IMR-90 (cell line): Measurements from ENCODE around the gene MAZ. TPM values are rescaled to one million over a fixed set of nuclear protein-coding genes. Genes with fewer than 3 reads are reported as not detected.
A peak's percentile ranks its signal among the peaks of the same experiment; 100 is the strongest.

Experiments used
- ATAC-seq: fragments of 200-7000 bp; cut with Tn5 transposase; 2 replicates; pipeline ENCODE4 v1.9.1; 2020; ENCODE audit warnings: low read depth, mild to moderate bottlenecking, moderate library complexity
- BruUV-seq: library from RNA; stranded (reverse); fragments of 400-500 nt; replicated peaks from 2 replicates; lab custom pipeline; 2021; lab: Mats Ljungman, UMichigan
- CTCF ChIA-PET: fragments of 300-600 bp; formaldehyde crosslinking; extraction: SDS; loops from one replicate; lab custom pipeline; 2021; ENCODE audit warnings: antibody characterized with exemption; lab: Yijun Ruan, JAX
- POLR2A ChIA-PET: fragments of 300-600 bp; sonication (Branson Sonifier 250); formaldehyde crosslinking; loops from one replicate; lab custom pipeline; 2022; ENCODE audit warnings: antibody characterized with exemption; ENCODE audit not compliant: unreplicated experiment; lab: Charles Lee
- DNase-seq: peaks from one replicate; pipeline ENCODE4 v3.0.0; 2013
- H2AFZ ChIP-seq: replicated peaks from 2 replicates; pipeline ENCODE3; 2013; ENCODE audit warnings: low read length, mild to moderate bottlenecking; ENCODE audit not compliant: poor library complexity
- H2AK5ac ChIP-seq: 2 replicates; pipeline ENCODE4 v1.6.1; 2013; ENCODE audit warnings: low read depth, low read length, inconsistent platforms
- H2AK9ac ChIP-seq: replicated peaks from 2 replicates; pipeline ENCODE3; 2013; ENCODE audit warnings: mild to moderate bottlenecking, low read depth, low read length, moderate library complexity; ENCODE audit not compliant: poor library complexity
- H2BK120ac ChIP-seq: 2 replicates; pipeline ENCODE4 v1.6.1; 2013; ENCODE audit warnings: low read depth, low read length, inconsistent platforms
- H2BK15ac ChIP-seq: 3 replicates; pipeline ENCODE4 v1.6.1; 2013; ENCODE audit warnings: low read depth, low read length, inconsistent platforms
- H2BK20ac ChIP-seq: 2 replicates; pipeline ENCODE4 v1.6.1; 2013; ENCODE audit warnings: low read depth, mild to moderate bottlenecking, inconsistent platforms, low read length, moderate library complexity
- H2BK5ac ChIP-seq: 2 replicates; pipeline ENCODE4 v1.6.1; 2013; ENCODE audit warnings: mild to moderate bottlenecking, low read depth, low read length, inconsistent platforms; ENCODE audit not compliant: poor library complexity, severe bottlenecking
- H3K14ac ChIP-seq: replicated peaks from 2 replicates; pipeline ENCODE4 v1.6.1; 2013; ENCODE audit warnings: low read depth, low read length, inconsistent platforms
- H3K18ac ChIP-seq: 2 replicates; pipeline ENCODE4 v1.6.1; 2013; ENCODE audit warnings: low read depth, low read length, control low read depth
- H3K23ac ChIP-seq: 2 replicates; pipeline ENCODE4 v1.6.1; 2013; ENCODE audit warnings: low read depth, low read length, inconsistent platforms
- H3K27ac ChIP-seq: 2 replicates; pipeline ENCODE4 v1.5.1; 2013; ENCODE audit warnings: mild to moderate bottlenecking, control low read depth, low read length; ENCODE audit not compliant: insufficient read depth
- H3K27me3 ChIP-seq: 2 replicates; pipeline ENCODE4 v1.6.1; 2013; ENCODE audit warnings: low read length; ENCODE audit not compliant: control insufficient read depth, insufficient read depth
- H3K36me3 ChIP-seq: 2 replicates; pipeline ENCODE4 v1.6.1; 2013; ENCODE audit warnings: low read length, mixed read lengths; ENCODE audit not compliant: control insufficient read depth, insufficient read depth
- H3K4ac ChIP-seq: 2 replicates; pipeline ENCODE4 v1.6.1; 2013; ENCODE audit warnings: low read depth, low read length, inconsistent platforms
- H3K4me1 ChIP-seq: 2 replicates; pipeline ENCODE4 v1.6.1; 2013; ENCODE audit warnings: low read length, mixed read lengths; ENCODE audit not compliant: control insufficient read depth, insufficient read depth
- H3K4me2 ChIP-seq: 2 replicates; pipeline ENCODE4 v1.6.1; 2013; ENCODE audit warnings: low read depth, mild to moderate bottlenecking, control low read depth, low read length, moderate library complexity
- H3K4me3 ChIP-seq: 2 replicates; pipeline ENCODE4 v1.5.1; 2013; ENCODE audit warnings: low read depth, mild to moderate bottlenecking, control low read depth, low read length, moderate library complexity; ENCODE audit not compliant: insufficient read depth
- H3K56ac ChIP-seq: 2 replicates; pipeline ENCODE4 v1.6.1; 2013; ENCODE audit warnings: low read length, inconsistent platforms; ENCODE audit not compliant: insufficient read depth; ENCODE audit errors: extremely low read depth
- H3K79me1 ChIP-seq, 2 experiments: 2 replicates each; pipeline ENCODE4 v1.6.1; 2013; ENCODE audit warnings: low read length in 2 of 2, inconsistent platforms in 1 of 2, low read depth in 1 of 2
- H3K9ac ChIP-seq: 2 replicates; pipeline ENCODE4 v1.6.1; 2013; ENCODE audit warnings: low read depth, low read length, control low read depth
- H3K9me1 ChIP-seq: 2 replicates; pipeline ENCODE4 v1.6.1; 2013; ENCODE audit warnings: low read length, inconsistent platforms; ENCODE audit not compliant: insufficient read depth
- H3K9me3 ChIP-seq: 2 replicates; pipeline ENCODE4 v1.6.1; 2013; ENCODE audit warnings: low read length; ENCODE audit not compliant: control insufficient read depth, insufficient read depth
- H4K20me1 ChIP-seq: 2 replicates; pipeline ENCODE4 v1.6.1; 2013; ENCODE audit warnings: low read length, inconsistent platforms; ENCODE audit not compliant: insufficient read depth
- H4K5ac ChIP-seq: 2 replicates; pipeline ENCODE4 v1.6.1; 2013; ENCODE audit warnings: mild to moderate bottlenecking, low read depth, low read length, control low read depth
- H4K8ac ChIP-seq, 2 experiments: 2 replicates each; pipeline ENCODE4 v1.6.1; 2013; ENCODE audit warnings: low read depth in 2 of 2, low read length in 2 of 2, control low read depth in 1 of 2, inconsistent platforms in 1 of 2
- H4K91ac ChIP-seq: 2 replicates; pipeline ENCODE4 v1.6.1; 2013; ENCODE audit warnings: low read depth, low read length, inconsistent platforms; ENCODE audit not compliant: insufficient read depth
- BHLHE40 ChIP-seq: fragments of 150-350 bp; IDR thresholded peaks from 2 replicates; pipeline ENCODE4 v1.6.1; 2016; ENCODE audit warnings: mild to moderate bottlenecking, low read depth, low read length
- CEBPB ChIP-seq: IDR thresholded peaks from 2 replicates; pipeline ENCODE4 v1.6.1; 2012; ENCODE audit warnings: low read depth, low read length, improper control_type of control experiment
- CHD1 ChIP-seq: IDR thresholded peaks from 2 replicates; pipeline ENCODE4 v1.6.1; 2012; ENCODE audit warnings: low read depth, low read length, improper control_type of control experiment
- FOS ChIP-seq: fragments of 150-350 bp; IDR thresholded peaks from 2 replicates; pipeline ENCODE4 v1.6.1; 2016; ENCODE audit warnings: low read depth, low read length
- MAFK ChIP-seq: IDR thresholded peaks from 2 replicates; pipeline ENCODE4 v1.6.1; 2012; ENCODE audit warnings: low read depth, low read length, improper control_type of control experiment
- MAZ ChIP-seq: IDR thresholded peaks from 2 replicates; pipeline ENCODE4 v1.6.1; 2012; ENCODE audit warnings: low read depth, mild to moderate bottlenecking, low read length, improper control_type of control experiment, moderate library complexity, borderline replicate concordance
- MXI1 ChIP-seq: IDR thresholded peaks from 2 replicates; pipeline ENCODE4 v1.6.1; 2012; ENCODE audit warnings: low read depth, mild to moderate bottlenecking, low read length, moderate library complexity, borderline replicate concordance
- NFE2L2 ChIP-seq: fragments of 150-350 bp; IDR thresholded peaks from 2 replicates; pipeline ENCODE4 v1.6.1; 2016; ENCODE audit warnings: low read depth, mild to moderate bottlenecking, low read length
- POLR2A ChIP-seq: IDR thresholded peaks from 2 replicates; pipeline ENCODE4 v1.6.1; 2012; ENCODE audit warnings: mild to moderate bottlenecking, low read depth, low read length
- RAD21 ChIP-seq: IDR thresholded peaks from 2 replicates; pipeline ENCODE4 v1.6.1; 2012; ENCODE audit warnings: low read length, improper control_type of control experiment
- RFX5 ChIP-seq: IDR thresholded peaks from 2 replicates; pipeline ENCODE4 v1.8.0; 2012; ENCODE audit warnings: low read depth, mild to moderate bottlenecking, low read length, moderate library complexity
- SMC3 ChIP-seq: fragments of 150-350 bp; IDR thresholded peaks from 2 replicates; pipeline ENCODE4 v1.6.1; 2016; ENCODE audit warnings: low read depth, mild to moderate bottlenecking, antibody characterized with exemption, low read length, moderate library complexity
- WGBS, 2 experiments: methylation state at CpG; one replicate each; pipeline versions ENCODE4 v1.1.5 to v1.1.7; 2013; ENCODE audit warnings: missing lambda C conversion rate in 2 of 2; ENCODE audit not compliant: insufficient read length in 1 of 2; ENCODE audit errors: extremely low coverage in 2 of 2; 5-methylcytosine and 5-hydroxymethylcytosine counted together
- dilution Hi-C: fragments of 300-500 bp; cut with HindIII; formaldehyde crosslinking; loops from one replicate; pipeline ENCODE4 v1.14.3; 2018; ENCODE audit warnings: low sequenced_read_pairs; ENCODE audit not compliant: unreplicated experiment
- in situ Hi-C: fragments of 300-500 bp; cut with MboI; formaldehyde crosslinking; loops from 3 replicates; pipeline ENCODE4 v1.14.3; 2019; ENCODE audit warnings: low sequenced_read_pairs, inconsistent platforms, mixed read lengths
- intact Hi-C: fragments of 100-400 bp; cut with micrococcal nuclease; formaldehyde crosslinking; loops from 2 replicates; pipeline ENCODE4 v1.10.0; 2022
- polyA plus RNA-seq, 3 experiments: library from polyadenylated mRNA; depleted of rRNA; stranded (reverse); fragments of >200 nt; gene quantifications; 2 replicates each; pipeline ENCODE4 v1.2.3, GENCODE V29; 2012; ENCODE audit warnings: low replicate concordance in 1 of 3
- total RNA-seq: library from RNA; depleted of rRNA; stranded (reverse); fragments of >200 nt; gene quantifications from 2 replicates; pipeline ENCODE4 v1.2.3, GENCODE V29; 2012
- TF ChIP-seq, protein P1 (sequence below): conservative IDR thresholded peaks from 2 replicates; pipeline ENCODE4 v1.5.1; 2012; ENCODE audit warnings: mild to moderate bottlenecking, low read depth, low read length, improper control_type of control experiment
- TF ChIP-seq, protein P2 (sequence below): fragments of 150-350 bp; IDR thresholded peaks from 2 replicates; pipeline ENCODE4 v1.6.1; 2017; ENCODE audit warnings: mild to moderate bottlenecking, antibody characterized with exemption, low read length, low read depth

The MAZ gene
- total and polyA plus RNA-seq, 2 of the 4 experiments (the other 2 are of a cell fraction) = 113 to 138 TPM

DNA sequence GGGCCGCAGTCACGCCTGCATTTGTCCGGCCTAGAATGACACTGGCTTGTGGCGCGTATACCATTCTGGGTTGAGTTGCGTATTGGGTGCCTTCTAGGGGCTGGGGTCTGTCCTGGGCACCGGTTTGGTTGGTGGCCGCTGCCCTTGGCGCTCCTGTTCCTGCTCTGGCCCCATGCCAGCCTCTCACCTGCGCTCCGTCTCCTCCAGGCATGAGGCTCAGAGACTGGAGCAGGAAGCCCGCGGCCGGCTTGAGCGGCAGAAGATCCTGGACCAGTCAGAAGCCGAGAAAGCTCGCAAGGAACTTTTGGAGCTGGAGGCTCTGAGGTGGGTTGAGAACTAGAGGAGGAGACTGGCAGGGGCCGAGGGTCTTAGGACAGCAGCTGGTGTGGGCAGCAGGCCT lies 39.3 kb downstream of the MAZ start:
- Histone ChIP-seq H3K4ac (no peak overlapping the region), H3K18ac (no peak overlapping the region), H4K8ac (no peak overlapping the region), H2AK9ac (peak overlapping the region; percentile 9), H3K9ac (no peak overlapping the region), H3K27ac (no peak overlapping the region), H2BK15ac (no peak overlapping the region), H3K56ac (no peak overlapping the region), H3K36me3 (peaks cover 64% of the 10 kb centered on the region), H3K27me3 (no peaks in the 10 kb centered on the region), H4K20me1 (no peaks in the 10 kb centered on the region; the same call in 1 of the 2 replicates), H2BK20ac (no peak overlapping the region), H2BK5ac (no peak overlapping the region), H3K9me3 (no peaks in the 10 kb centered on the region), H3K4me3 (no peak overlapping the region), H2BK120ac (no peak overlapping the region), H4K5ac (no peak overlapping the region), H3K23ac (no peak overlapping the region), H3K9me1 (no peaks in the 10 kb centered on the region), H3K4me2 (no peak overlapping the region), H2AFZ (no peak overlapping the region), H3K79me1 (peaks cover 0 to 16% of the 10 kb centered on the region in 2 experiments; a peak in 1 of 4 replicates), H2AK5ac (no peak overlapping the region), H3K14ac (no peak overlapping the region), H4K91ac (no peak overlapping the region), H3K4me1 (no peaks in the 10 kb centered on the region; the same call in 1 of the 2 replicates)
- dilution Hi-C loops = no loop called here
- intact Hi-C loops = no loop called here
- DNase-seq = no peak
- TF ChIP-seq RAD21 (no peak), MAZ (no peak), MAFK (no peak), CHD1 (no peak), RFX5 (no peak), CEBPB (no peak), SMC3 (no peak), NFE2L2 (no peak), BHLHE40 (no peak), MXI1 (no peak), POLR2A (no peak), FOS (no peak)
- TF ChIP-seq, protein P1, sequence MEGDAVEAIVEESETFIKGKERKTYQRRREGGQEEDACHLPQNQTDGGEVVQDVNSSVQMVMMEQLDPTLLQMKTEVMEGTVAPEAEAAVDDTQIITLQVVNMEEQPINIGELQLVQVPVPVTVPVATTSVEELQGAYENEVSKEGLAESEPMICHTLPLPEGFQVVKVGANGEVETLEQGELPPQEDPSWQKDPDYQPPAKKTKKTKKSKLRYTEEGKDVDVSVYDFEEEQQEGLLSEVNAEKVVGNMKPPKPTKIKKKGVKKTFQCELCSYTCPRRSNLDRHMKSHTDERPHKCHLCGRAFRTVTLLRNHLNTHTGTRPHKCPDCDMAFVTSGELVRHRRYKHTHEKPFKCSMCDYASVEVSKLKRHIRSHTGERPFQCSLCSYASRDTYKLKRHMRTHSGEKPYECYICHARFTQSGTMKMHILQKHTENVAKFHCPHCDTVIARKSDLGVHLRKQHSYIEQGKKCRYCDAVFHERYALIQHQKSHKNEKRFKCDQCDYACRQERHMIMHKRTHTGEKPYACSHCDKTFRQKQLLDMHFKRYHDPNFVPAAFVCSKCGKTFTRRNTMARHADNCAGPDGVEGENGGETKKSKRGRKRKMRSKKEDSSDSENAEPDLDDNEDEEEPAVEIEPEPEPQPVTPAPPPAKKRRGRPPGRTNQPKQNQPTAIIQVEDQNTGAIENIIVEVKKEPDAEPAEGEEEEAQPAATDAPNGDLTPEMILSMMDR = no peak
- TF ChIP-seq, protein P2, sequence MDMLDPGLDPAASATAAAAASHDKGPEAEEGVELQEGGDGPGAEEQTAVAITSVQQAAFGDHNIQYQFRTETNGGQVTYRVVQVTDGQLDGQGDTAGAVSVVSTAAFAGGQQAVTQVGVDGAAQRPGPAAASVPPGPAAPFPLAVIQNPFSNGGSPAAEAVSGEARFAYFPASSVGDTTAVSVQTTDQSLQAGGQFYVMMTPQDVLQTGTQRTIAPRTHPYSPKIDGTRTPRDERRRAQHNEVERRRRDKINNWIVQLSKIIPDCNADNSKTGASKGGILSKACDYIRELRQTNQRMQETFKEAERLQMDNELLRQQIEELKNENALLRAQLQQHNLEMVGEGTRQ = no peak
- no peak for ATAC-seq
- no TSS peak for BruUV-seq
- WGBS, 2 experiments = 94% methylated on average over 11 of the region's 18 CpGs; no CpG with 5 or more reads in 1 of the 2 experiments
- ChIA-PET CTCF (no interaction called here), POLR2A (no interaction called here)
- in situ Hi-C loops = no loop called here
